Keratinocyte (primary cell): ENCODE data around the gene ALK.

Experiments
- CTCF ChIP-seq, 3 experiments: IDR thresholded peaks in 1 of 3; conservative IDR thresholded peaks in 1 of 3; optimal IDR thresholded peaks in 1 of 3; 2 replicates in 2 of 3; 3 replicates in 1 of 3; pipeline versions ENCODE3 to v1.5.1; 2011; ENCODE audit warnings: low read length in 3 of 3, mild to moderate bottlenecking in 3 of 3, moderate library complexity in 2 of 3, control low read depth in 1 of 3, inconsistent platforms in 1 of 3; ENCODE audit not compliant: insufficient read depth in 2 of 3; ENCODE audit errors: extremely low read depth in 1 of 3
- EZH2 ChIP-seq: IDR thresholded peaks from one replicate; pipeline ENCODE4 v1.6.1; 2012; ENCODE audit warnings: inconsistent platforms, mild to moderate bottlenecking, low read length, moderate library complexity

GRCh38 chr2:29273004-29273684 lies 648.2 kb downstream of the ALK start:
- no peak for TF ChIP-seq CTCF (optimal IDR thresholded peaks at IDR 0.05 in 1 of 3, IDR thresholded peaks at IDR 0.05 in 1 of 3, conservative IDR thresholded peaks at IDR 0.05 in 1 of 3; ENCODE audit: extremely low read depth in 1 of 3, insufficient read depth in 2 of 3, low read length in 3 of 3)
- TF ChIP-seq EZH2, result no peak
